HAP-1 (cell line): ENCODE measurements around the gene INHBB.
A peak's percentile ranks its signal among the peaks of the same experiment; 100 is the strongest.

Experiments used
- DNase-seq, 2 experiments: peaks; one replicate each; pipeline ENCODE4 v3.0.0-alpha.2; 2016 to 2020; ENCODE audit warnings: low spot score in 2 of 2
- H3K27me3 ChIP-seq: fragments of 250-450 bp; sonication (Bioruptor Pico); 2 replicates; pipeline ENCODE4 v1.5.1; 2020; ENCODE audit warnings: low read depth, mild to moderate bottlenecking, moderate library complexity
- H3K36me3 ChIP-seq: fragments of 250-450 bp; sonication (Bioruptor Pico); replicated peaks from 2 replicates; pipeline ENCODE4 v1.5.1; 2020; ENCODE audit warnings: mild to moderate bottlenecking
- H3K4me1 ChIP-seq: fragments of 250-450 bp; sonication (Bioruptor Pico); 2 replicates; pipeline ENCODE4 v1.5.1; 2020; ENCODE audit warnings: mild to moderate bottlenecking
- H3K4me3 ChIP-seq: fragments of 250-450 bp; sonication (Bioruptor Pico); 2 replicates; pipeline ENCODE4 v1.5.1; 2020; ENCODE audit warnings: mild to moderate bottlenecking, moderate library complexity
- H3K9me3 ChIP-seq: fragments of 250-450 bp; sonication (Bioruptor Pico); 2 replicates; pipeline ENCODE4 v1.5.1; 2020; ENCODE audit warnings: mild to moderate bottlenecking, moderate library complexity
- in situ Hi-C: fragments of 300-500 bp; cut with MboI; formaldehyde crosslinking; loops from 3 replicates; pipeline ENCODE4 v1.14.3; 2020; ENCODE audit warnings: low sequenced_read_pairs, inconsistent platforms, mixed read lengths

INHBB gene

GRCh38 chr2:120376679-120377640, 31.0 kb downstream of the INHBB start:
- in situ Hi-C loops: no loop called here
- DNase-seq: no peak
- no peaks in the 10 kb centered on the region for H3K36me3 ChIP-seq
- H3K9me3 ChIP-seq: no peaks in the 10 kb centered on the region
- H3K4me1 ChIP-seq: peaks cover 13% of the 10 kb centered on the region
- H3K4me3 ChIP-seq: no peak overlapping the region
- no peaks in the 10 kb centered on the region for H3K27me3 ChIP-seq

- Histone ChIP-seq H3K27me3 (no peaks in the 10 kb centered on the region), H3K4me1 (peaks cover 7% of the 10 kb centered on the region), H3K9me3 (no peaks in the 10 kb centered on the region), H3K4me3 (no peak overlapping the region), H3K36me3 (no peaks in the 10 kb centered on the region)
- in situ Hi-C loops: no loop called here
- no peak for DNase-seq
Measured at GRCh38 chr2:120378605-120379004, 32.7 kb downstream of the INHBB start.

DNA sequence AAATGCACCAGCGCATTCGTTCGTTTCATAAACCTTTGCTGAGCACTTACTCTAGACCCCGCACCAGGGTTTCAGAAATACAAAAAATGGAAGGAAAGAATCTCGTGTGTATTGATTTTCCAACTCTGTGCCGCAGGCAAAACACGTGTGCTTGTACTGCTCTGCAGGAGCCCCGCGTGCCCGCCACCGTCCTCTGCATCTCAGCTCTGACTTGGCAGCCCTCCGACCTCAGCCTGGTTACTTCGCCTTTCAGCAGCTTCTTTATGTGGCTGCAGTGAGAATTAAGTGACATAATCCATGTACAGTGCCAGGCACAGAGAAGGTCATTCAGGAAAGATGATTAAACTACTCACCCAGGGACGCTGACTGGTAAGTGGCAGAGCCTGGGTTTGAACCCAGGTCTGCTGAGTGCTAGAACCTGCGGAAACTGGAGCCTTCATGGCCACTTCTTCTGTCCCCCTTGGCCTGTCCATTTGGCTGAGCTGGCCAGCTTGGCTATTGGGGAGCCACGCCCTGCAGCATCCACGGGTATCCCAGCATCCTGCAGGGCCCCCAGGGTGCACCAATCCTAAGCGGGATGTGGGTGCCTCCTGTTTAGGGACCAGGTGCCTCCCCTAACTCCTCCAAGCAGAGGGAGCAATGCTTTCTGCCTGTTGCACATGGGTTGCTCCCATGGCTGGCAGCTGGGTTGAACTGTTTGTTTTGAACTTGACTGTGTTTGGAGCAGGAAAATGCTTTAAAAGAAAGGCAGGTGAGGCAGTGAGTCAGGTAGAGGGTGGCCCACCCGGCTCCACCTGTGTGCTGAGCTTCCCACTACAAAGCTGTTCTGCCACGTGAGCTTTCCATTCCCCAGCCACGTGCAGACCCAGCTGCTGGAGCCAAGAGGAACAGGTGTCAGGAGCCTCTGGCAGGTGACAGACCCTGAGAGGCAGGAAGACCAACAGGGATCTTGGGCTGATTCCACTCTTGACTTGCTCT, 34.3 kb downstream of the INHBB start:
- Histone ChIP-seq H3K4me3 (no peak overlapping the region), H3K27me3 (no peaks in the 10 kb centered on the region), H3K4me1 (no peaks in the 10 kb centered on the region), H3K9me3 (no peaks in the 10 kb centered on the region), H3K36me3 (no peaks in the 10 kb centered on the region)
- no peak for DNase-seq
- in situ Hi-C loops: no loop called here

- Histone ChIP-seq H3K4me1 (no peaks in the 10 kb centered on the region), H3K27me3 (no peaks in the 10 kb centered on the region), H3K9me3 (no peaks in the 10 kb centered on the region), H3K4me3 (no peak overlapping the region), H3K36me3 (no peaks in the 10 kb centered on the region)
- no peak for DNase-seq
- in situ Hi-C loops: no loop called here
Measured at GRCh38 chr2:120381192-120381591, 35.3 kb downstream of the INHBB start.

- Histone ChIP-seq H3K9me3 (no peaks in the 10 kb centered on the region), H3K27me3 (no peaks in the 10 kb centered on the region), H3K36me3 (no peaks in the 10 kb centered on the region), H3K4me1 (no peaks in the 10 kb centered on the region), H3K4me3 (no peak overlapping the region)
- no peak for DNase-seq
- in situ Hi-C loops: no loop called here
Measured at GRCh38 chr2:120381661-120382060, 35.7 kb downstream of the INHBB start.

DNA sequence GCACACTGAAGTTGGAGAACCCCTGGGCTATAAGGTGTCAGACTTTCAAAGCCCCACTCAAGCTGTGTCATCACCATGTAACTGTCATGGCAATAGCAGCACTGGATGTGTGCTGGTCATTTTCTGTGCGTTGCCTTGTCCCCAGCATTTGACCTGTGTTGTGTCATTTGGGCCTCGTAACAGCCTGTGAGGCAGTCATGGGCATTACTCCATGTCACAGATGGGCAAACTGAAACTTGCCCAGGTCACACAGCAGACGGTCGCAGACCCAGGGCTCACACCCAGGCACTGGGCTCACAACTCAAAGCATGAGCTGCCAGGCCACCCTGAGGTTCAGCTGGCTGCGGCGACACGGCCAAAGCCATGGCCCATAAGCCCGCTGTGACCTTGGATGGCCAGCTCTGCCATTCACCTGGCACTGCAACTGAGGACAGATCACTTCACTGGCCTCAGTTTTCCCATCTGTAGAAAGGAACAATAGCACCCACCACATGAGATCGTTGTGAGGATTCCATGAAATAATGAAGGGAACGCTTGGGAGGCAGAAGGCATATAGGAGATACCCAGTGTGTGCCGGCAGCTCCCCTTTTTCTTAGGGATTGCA, 36.7 kb downstream of the INHBB start:
- H3K36me3 ChIP-seq: no peaks in the 10 kb centered on the region
- DNase-seq: no peak
- no peaks in the 10 kb centered on the region for H3K27me3 ChIP-seq
- in situ Hi-C loops: no loop called here
- no peaks in the 10 kb centered on the region for H3K4me1 ChIP-seq
- no peak overlapping the region for H3K4me3 ChIP-seq
- no peaks in the 10 kb centered on the region for H3K9me3 ChIP-seq

DNA sequence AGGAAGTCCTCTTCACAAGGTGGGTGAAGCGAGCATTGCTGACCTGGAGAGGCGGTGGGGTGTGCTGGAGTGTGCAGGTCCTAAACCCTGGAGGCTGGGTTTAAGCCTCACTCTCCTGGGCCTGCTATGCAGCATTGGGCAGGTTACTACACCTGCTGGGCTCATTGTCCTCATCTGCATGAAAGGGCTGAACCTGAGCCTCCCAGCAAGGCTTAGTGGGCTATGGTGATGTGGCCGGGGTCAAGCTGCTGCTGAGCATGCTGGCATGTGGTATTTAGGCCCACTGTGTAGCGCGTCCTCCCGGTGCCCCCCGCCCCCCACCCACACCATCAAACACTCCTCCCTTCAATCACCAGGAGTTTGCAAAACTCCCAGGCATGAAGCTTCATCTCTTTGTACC, 37.3 kb downstream of the INHBB start:
- no peaks in the 10 kb centered on the region for H3K4me1 ChIP-seq
- H3K4me3 ChIP-seq: no peak overlapping the region
- H3K36me3 ChIP-seq: no peaks in the 10 kb centered on the region
- no peaks in the 10 kb centered on the region for H3K9me3 ChIP-seq
- no peaks in the 10 kb centered on the region for H3K27me3 ChIP-seq
- DNase-seq: no peak
- in situ Hi-C loops: no loop called here

GRCh38 chr2:120383631-120384340, 37.9 kb downstream of the INHBB start:
- H3K4me1 ChIP-seq: no peaks in the 10 kb centered on the region
- H3K9me3 ChIP-seq: no peaks in the 10 kb centered on the region
- in situ Hi-C loops: no loop called here
- H3K36me3 ChIP-seq: no peaks in the 10 kb centered on the region
- H3K4me3 ChIP-seq: no peak overlapping the region
- DNase-seq: no peak
- no peaks in the 10 kb centered on the region for H3K27me3 ChIP-seq

- H3K36me3 ChIP-seq: no peaks in the 10 kb centered on the region
- no peaks in the 10 kb centered on the region for H3K4me1 ChIP-seq
- no peak overlapping the region for H3K4me3 ChIP-seq
- no peaks in the 10 kb centered on the region for H3K27me3 ChIP-seq
- DNase-seq: no peak
- in situ Hi-C loops: no loop called here
- H3K9me3 ChIP-seq: no peaks in the 10 kb centered on the region
Measured at GRCh38 chr2:120384486-120385354, 38.8 kb downstream of the INHBB start.

DNA sequence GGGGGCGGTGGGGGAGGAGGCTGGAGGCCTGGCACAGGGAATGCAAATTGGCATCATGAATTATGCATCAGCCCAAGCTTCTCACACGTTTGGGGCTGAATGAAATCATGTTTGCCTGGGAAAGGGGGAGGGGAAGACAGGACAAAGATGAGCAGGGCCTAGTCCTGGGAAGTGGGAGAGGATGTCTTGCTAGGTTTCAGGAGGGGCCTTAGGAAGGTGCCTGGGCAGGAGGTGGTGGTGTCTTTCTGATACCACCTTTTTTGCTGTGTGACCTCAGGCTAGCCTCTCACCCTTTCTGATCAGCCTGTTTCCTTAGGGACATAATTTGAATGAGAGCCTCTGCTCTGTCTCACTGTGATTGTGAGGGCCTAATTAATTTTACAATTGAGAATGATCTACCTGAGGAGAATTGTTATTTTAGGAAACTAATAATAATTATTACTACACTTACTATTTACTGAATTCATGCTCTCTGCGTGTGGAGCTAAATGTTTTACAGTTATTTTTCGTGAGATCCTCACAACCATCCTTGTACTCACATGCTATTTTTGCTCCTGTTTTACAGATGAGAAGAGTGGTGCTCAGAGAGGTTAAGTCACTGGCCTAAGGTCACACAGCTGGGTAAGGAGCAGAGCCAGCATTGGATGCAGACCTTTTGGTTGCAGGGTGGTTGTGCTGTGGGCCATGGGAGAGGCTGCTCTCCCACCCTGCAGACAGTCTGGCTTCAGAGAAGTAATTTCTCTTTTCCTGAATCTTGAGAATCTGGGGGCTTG, 39.6 kb downstream of the INHBB start:
- Histone ChIP-seq H3K4me3 (no peak overlapping the region), H3K36me3 (no peaks in the 10 kb centered on the region), H3K9me3 (no peaks in the 10 kb centered on the region), H3K27me3 (no peaks in the 10 kb centered on the region), H3K4me1 (no peaks in the 10 kb centered on the region)
- in situ Hi-C loops: no loop called here
- DNase-seq: no peak

- H3K9me3 ChIP-seq: no peaks in the 10 kb centered on the region
- DNase-seq: peak in 1 of 2 experiments; percentile 5
- in situ Hi-C loops: no loop called here
- no peaks in the 10 kb centered on the region for H3K27me3 ChIP-seq
- H3K4me3 ChIP-seq: no peak overlapping the region
- H3K36me3 ChIP-seq: no peaks in the 10 kb centered on the region
- H3K4me1 ChIP-seq: no peaks in the 10 kb centered on the region
Measured at GRCh38 chr2:120388222-120389035, 42.5 kb downstream of the INHBB start.
